Endothelial cell of umbilical vein (primary cell): ENCODE data around the gene CRHR1.
"Not testable (repeated sequence)": the region's sequence is repeated elsewhere in the genome, so short reads cannot be mapped to it uniquely, and the experiment has no call there.

Source experiments
- EZH2 ChIP-seq: IDR thresholded peaks from 2 replicates; pipeline ENCODE4 v1.6.1; 2012; ENCODE audit warnings: borderline replicate concordance, low read depth, mild to moderate bottlenecking, moderate library complexity, low read length, inconsistent platforms; ENCODE audit not compliant: severe bottlenecking
- FOS ChIP-seq: IDR thresholded peaks from 2 replicates; pipeline ENCODE4 v1.6.1; 2011; ENCODE audit warnings: mild to moderate bottlenecking, low read length, moderate library complexity, borderline replicate concordance; ENCODE audit not compliant: insufficient read depth
- GATA2 ChIP-seq: IDR thresholded peaks from 2 replicates; pipeline ENCODE4 v1.7.0; 2011; ENCODE audit warnings: low read depth, mild to moderate bottlenecking, moderate library complexity, mixed read lengths, low read length; ENCODE audit not compliant: insufficient read length, insufficient read depth
- JUN ChIP-seq: IDR thresholded peaks from 2 replicates; pipeline ENCODE4 v1.6.1; 2011; ENCODE audit warnings: borderline replicate concordance, low read depth; ENCODE audit not compliant: insufficient read length, insufficient read depth
- POLR2A ChIP-seq: IDR thresholded peaks from 2 replicates; pipeline ENCODE4 v1.6.1; 2012; ENCODE audit warnings: low read depth, mild to moderate bottlenecking, control low read depth, low read length
- POLR2AphosphoS5 ChIP-seq: IDR thresholded peaks from 2 replicates; pipeline ENCODE4 v1.6.1; 2012; ENCODE audit warnings: low read depth, mild to moderate bottlenecking, control low read depth, low read length, moderate library complexity; ENCODE audit not compliant: insufficient read depth
- TF ChIP-seq, protein P1 (sequence below), 2 donors: IDR thresholded peaks; 1 replicate in 1 of 2; 2 replicates in 1 of 2; pipeline ENCODE4 v1.5.1; 2011; ENCODE audit warnings: low read length in 2 of 2, mild to moderate bottlenecking in 2 of 2, moderate library complexity in 2 of 2, control low read depth in 1 of 2, inconsistent platforms in 1 of 2, low read depth in 1 of 2; ENCODE audit not compliant: insufficient read depth in 1 of 2; ENCODE audit errors: extremely low read depth in 1 of 2
- TF ChIP-seq, protein P2 (sequence below): IDR thresholded peaks from 2 replicates; pipeline ENCODE4 v1.6.1; 2011; ENCODE audit not compliant: insufficient read depth, insufficient read length

DNA sequence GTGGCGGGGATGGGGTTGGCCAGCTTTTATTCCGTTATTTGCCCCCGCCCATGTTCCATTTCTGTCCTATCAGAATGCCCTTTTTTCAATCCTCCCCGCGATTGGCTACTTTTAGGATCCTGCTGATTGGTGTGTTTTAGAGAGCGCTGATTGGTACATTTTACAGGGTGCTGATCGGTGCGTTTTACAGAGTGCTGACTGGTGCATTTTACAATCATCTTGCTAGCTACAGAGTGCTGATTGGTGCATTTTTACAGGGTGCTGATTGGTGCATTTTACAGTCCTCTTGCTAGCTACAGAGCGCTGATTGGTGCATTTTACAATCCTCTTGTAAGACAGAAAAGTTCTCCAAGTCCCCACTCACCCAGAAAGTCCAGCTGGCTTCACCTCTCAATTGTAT lies 78.0 kb downstream of the CRHR1 start:
- TF ChIP-seq, protein P1, sequence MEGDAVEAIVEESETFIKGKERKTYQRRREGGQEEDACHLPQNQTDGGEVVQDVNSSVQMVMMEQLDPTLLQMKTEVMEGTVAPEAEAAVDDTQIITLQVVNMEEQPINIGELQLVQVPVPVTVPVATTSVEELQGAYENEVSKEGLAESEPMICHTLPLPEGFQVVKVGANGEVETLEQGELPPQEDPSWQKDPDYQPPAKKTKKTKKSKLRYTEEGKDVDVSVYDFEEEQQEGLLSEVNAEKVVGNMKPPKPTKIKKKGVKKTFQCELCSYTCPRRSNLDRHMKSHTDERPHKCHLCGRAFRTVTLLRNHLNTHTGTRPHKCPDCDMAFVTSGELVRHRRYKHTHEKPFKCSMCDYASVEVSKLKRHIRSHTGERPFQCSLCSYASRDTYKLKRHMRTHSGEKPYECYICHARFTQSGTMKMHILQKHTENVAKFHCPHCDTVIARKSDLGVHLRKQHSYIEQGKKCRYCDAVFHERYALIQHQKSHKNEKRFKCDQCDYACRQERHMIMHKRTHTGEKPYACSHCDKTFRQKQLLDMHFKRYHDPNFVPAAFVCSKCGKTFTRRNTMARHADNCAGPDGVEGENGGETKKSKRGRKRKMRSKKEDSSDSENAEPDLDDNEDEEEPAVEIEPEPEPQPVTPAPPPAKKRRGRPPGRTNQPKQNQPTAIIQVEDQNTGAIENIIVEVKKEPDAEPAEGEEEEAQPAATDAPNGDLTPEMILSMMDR (IDR thresholded peaks at IDR 0.05; ENCODE audit: extremely low read depth in 1 of 2, insufficient read depth in 1 of 2, low read depth in 1 of 2, low read length in 2 of 2): not testable (repeated sequence)
- TF ChIP-seq POLR2AphosphoS5, POLR2A, EZH2, GATA2, FOS, JUN: not testable (repeated sequence)
- TF ChIP-seq, protein P2, sequence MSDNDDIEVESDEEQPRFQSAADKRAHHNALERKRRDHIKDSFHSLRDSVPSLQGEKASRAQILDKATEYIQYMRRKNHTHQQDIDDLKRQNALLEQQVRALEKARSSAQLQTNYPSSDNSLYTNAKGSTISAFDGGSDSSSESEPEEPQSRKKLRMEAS: not testable (repeated sequence)
